ENCODE results near the gene TEX9. TPM values are rescaled to one million over a fixed set of nuclear protein-coding genes. Genes with fewer than 3 reads are reported as not detected.

TEX9 gene
- total RNA-seq, 6 donors from 2014 or later = 1.6 to 36.4 (median 6.8) TPM

- DNase-seq (no peak), ATAC-seq (ENCODE audit: low FRiP score in 2 of 2) (no peak)
- no peaks in the 10 kb centered on the region for H3K4me1 ChIP-seq
- TF ChIP-seq POLR2A (IDR thresholded peaks at IDR 0.05) (no peak), EP300 (IDR thresholded peaks at IDR 0.05) (no peak), POLR2AphosphoS5 (IDR thresholded peaks at IDR 0.05) (no peak)
- TF ChIP-seq, protein P1, sequence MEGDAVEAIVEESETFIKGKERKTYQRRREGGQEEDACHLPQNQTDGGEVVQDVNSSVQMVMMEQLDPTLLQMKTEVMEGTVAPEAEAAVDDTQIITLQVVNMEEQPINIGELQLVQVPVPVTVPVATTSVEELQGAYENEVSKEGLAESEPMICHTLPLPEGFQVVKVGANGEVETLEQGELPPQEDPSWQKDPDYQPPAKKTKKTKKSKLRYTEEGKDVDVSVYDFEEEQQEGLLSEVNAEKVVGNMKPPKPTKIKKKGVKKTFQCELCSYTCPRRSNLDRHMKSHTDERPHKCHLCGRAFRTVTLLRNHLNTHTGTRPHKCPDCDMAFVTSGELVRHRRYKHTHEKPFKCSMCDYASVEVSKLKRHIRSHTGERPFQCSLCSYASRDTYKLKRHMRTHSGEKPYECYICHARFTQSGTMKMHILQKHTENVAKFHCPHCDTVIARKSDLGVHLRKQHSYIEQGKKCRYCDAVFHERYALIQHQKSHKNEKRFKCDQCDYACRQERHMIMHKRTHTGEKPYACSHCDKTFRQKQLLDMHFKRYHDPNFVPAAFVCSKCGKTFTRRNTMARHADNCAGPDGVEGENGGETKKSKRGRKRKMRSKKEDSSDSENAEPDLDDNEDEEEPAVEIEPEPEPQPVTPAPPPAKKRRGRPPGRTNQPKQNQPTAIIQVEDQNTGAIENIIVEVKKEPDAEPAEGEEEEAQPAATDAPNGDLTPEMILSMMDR (IDR thresholded peaks at IDR 0.05) = no peak
- no peaks in the 10 kb centered on the region for H3K9me3 ChIP-seq
- no peaks in the 10 kb centered on the region for H3K36me3 ChIP-seq
- 88 to 97% methylated on average over 2 of the region's 2 CpGs for WGBS, 2 donors
- H3K4me3 ChIP-seq = no peak overlapping the region
- H3K27ac ChIP-seq = no peak overlapping the region
- H3K27me3 ChIP-seq = no peaks in the 10 kb centered on the region
Measured at GRCh38 chr15:56356616-56357015, 8.6 kb upstream of the TEX9 start.

DNA sequence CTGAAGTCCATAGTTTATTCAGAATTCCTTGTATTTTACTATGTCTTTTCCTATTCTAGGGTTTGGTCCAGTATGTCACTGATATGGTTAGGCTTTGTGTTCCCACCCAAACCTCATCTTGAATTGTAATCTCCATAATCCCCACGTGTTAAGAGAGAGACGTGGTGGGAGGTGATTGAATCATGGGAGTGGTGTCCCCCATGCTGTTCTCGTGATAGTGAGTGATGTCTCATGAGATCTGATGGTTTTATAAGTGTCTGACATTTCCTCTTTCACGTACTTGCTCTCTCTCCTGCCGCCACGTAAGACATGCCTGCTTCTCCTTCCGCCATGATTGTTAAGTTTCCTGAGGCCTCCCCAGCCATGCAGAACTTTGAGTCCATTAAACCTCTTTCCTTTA is 6.6 kb upstream of the TEX9 start:
- Histone ChIP-seq H3K9me3 (no peaks in the 10 kb centered on the region), H3K4me1 (no peaks in the 10 kb centered on the region), H3K27me3 (no peaks in the 10 kb centered on the region), H3K4me3 (no peak overlapping the region), H3K27ac (no peak overlapping the region), H3K36me3 (no peaks in the 10 kb centered on the region)
- WGBS, 2 donors = 77% methylated on average over 7 of the region's 7 CpGs
- DNase-seq (no peak), ATAC-seq (ENCODE audit: low FRiP score in 2 of 2) (no peak)
- TF ChIP-seq EP300 (IDR thresholded peaks at IDR 0.05) = no peak
- TF ChIP-seq POLR2A (IDR thresholded peaks at IDR 0.05) = no peak
- TF ChIP-seq, protein P1 (IDR thresholded peaks at IDR 0.05) = no peak
- no peak for TF ChIP-seq POLR2AphosphoS5 (IDR thresholded peaks at IDR 0.05)

DNA sequence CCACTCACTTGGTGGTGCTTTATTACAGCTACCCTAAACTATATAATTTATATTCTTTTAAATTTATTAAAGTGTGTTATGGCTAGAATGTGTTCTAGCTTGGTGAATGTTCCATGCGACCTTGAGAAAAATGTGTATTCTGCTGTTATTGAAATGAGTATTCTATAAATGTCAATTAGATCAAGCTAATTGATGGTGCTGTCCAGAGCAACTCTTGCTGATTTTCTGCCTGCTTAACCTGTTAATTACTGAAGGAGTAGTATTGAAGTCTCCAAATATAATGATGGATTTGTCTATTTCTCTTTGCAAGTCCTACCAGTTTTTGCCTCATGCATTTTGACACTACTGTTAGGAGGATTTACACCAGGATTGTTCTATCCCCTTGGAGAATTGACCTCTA is 3.2 kb upstream of the TEX9 start:
- H3K27me3 ChIP-seq = no peaks in the 10 kb centered on the region
- H3K36me3 ChIP-seq = no peaks in the 10 kb centered on the region
- no peak for TF ChIP-seq POLR2AphosphoS5 (IDR thresholded peaks at IDR 0.05)
- TF ChIP-seq, protein P1 (IDR thresholded peaks at IDR 0.05) = no peak
- no peak for TF ChIP-seq POLR2A (IDR thresholded peaks at IDR 0.05)
- no peak for TF ChIP-seq EP300 (IDR thresholded peaks at IDR 0.05)
- peaks cover 0 to 21% (median 5%) of the 10 kb centered on the region in 4 donors for H3K4me1 ChIP-seq
- H3K9me3 ChIP-seq = no peaks in the 10 kb centered on the region
- no peak overlapping the region for H3K4me3 ChIP-seq
- no peak for DNase-seq
- WGBS, 2 donors = 91 to 95% methylated on average over 1 of the region's 1 CpG
- no peak for ATAC-seq (ENCODE audit: low FRiP score in 2 of 2)
- H3K27ac ChIP-seq = no peak overlapping the region

DNA sequence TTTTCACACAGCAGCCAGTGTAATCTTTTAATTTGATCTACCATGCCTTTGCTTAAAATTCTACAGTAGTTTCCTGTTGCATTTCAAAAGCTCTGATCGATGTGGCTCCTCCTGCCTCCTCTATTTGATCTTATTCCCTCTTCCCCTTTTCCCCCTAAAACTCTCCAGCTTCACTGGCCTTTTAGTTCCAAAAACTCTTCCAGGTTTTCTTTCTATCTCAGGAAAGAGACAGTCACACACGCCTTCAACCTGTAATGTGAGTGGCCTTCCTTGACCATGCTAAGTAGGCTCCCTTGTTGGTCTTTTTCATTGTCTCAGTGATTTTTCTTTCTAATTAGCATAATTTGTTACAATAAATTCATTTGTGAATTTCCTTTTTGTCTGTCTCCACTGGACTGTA is 985 bp downstream of the TEX9 start:
- TF ChIP-seq, protein P1 (IDR thresholded peaks at IDR 0.05) = no peak
- TF ChIP-seq POLR2A (IDR thresholded peaks at IDR 0.05) (no peak), EP300 (IDR thresholded peaks at IDR 0.05) (no peak), POLR2AphosphoS5 (IDR thresholded peaks at IDR 0.05) (no peak)
- H3K4me3 ChIP-seq = peak overlapping the region in 3 of 4 donors; percentile 73 to 80 (median 78)
- H3K27me3 ChIP-seq = no peaks in the 10 kb centered on the region
- H3K36me3 ChIP-seq = no peaks in the 10 kb centered on the region
- peaks cover 0 to 21% (median 5%) of the 10 kb centered on the region in 4 donors for H3K4me1 ChIP-seq
- H3K9me3 ChIP-seq = no peaks in the 10 kb centered on the region
- 31 to 37% methylated on average over 2 of the region's 2 CpGs for WGBS, 2 donors
- no peak for ATAC-seq (ENCODE audit: low FRiP score in 2 of 2)
- no peak for DNase-seq
- no peak overlapping the region for H3K27ac ChIP-seq

GRCh38 chr15:56367156-56367555 is 1.9 kb downstream of the TEX9 start:
- no peak for TF ChIP-seq EP300 (IDR thresholded peaks at IDR 0.05)
- no peak for TF ChIP-seq POLR2A (IDR thresholded peaks at IDR 0.05)
- no peak for TF ChIP-seq POLR2AphosphoS5 (IDR thresholded peaks at IDR 0.05)
- TF ChIP-seq, protein P1 (IDR thresholded peaks at IDR 0.05) = no peak
- H3K4me1 ChIP-seq = peaks cover 0 to 21% (median 5%) of the 10 kb centered on the region in 4 donors
- 86 to 91% methylated on average over 3 of the region's 3 CpGs for WGBS, 2 donors
- H3K27me3 ChIP-seq = no peaks in the 10 kb centered on the region
- ATAC-seq (ENCODE audit: low FRiP score in 2 of 2) (no peak), DNase-seq (no peak)
- no peak overlapping the region for H3K4me3 ChIP-seq
- H3K27ac ChIP-seq = no peak overlapping the region
- no peaks in the 10 kb centered on the region for H3K36me3 ChIP-seq
- H3K9me3 ChIP-seq = no peaks in the 10 kb centered on the region
